ENCODE measurements around the gene THSD4.

Gene THSD4

DNA sequence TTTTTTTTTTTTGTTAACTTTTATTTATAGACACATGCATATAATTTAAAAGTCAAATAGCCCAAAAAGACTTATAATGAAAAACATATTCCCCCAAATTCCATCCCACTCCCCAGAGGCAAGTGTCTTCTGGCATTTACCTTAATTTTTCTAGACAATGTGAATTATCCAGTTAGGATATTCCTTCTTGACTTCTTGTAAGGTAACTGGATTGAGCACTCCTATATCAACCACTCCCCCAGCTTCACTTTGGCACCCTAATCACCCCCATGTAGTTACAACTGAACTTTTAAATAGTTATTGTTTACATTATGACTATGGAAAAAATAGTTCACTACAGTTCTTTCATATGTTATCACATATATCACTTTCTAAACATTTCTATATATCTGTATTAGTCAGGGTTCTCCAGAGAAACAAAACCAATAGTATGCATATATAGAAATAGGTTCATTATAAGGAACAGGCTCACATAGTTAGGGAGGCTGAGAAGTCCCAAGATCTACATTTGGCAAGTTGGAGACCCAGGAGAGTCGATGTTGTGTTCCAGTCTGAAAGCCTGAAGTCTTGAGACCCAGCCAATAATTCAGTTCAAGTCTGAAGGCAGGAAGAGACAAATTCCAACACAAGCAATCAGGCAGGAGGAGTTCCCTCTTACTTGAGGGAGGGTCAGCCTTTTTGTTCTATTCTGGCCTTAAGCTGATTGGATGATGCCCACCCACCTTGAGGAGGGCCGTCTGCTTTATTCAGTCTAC is 175.8 kb downstream of the THSD4 start:
- H3K9me2 ChIP-seq (ENCODE audit: low read depth, low read length) = no peaks in the 10 kb centered on the region
- H2AFZ ChIP-seq (ENCODE audit: low read length) = no peak overlapping the region
- no peaks in the 10 kb centered on the region for H4K20me1 ChIP-seq (ENCODE audit: insufficient read depth, low read length)
- H3K36me3 ChIP-seq (ENCODE audit: insufficient read depth, low read length) = no peaks in the 10 kb centered on the region
- H3K9ac ChIP-seq (ENCODE audit: low read length) = no peak overlapping the region
- H3K27ac ChIP-seq (ENCODE audit: low read depth, low read length, poor library complexity, severe bottlenecking) = no peak overlapping the region
- no peaks in the 10 kb centered on the region for H3K4me1 ChIP-seq (ENCODE audit: insufficient read depth, low read length, severe bottlenecking)
- H3K4me3 ChIP-seq (ENCODE audit: low read depth, low read length, poor library complexity, severe bottlenecking) = no peak overlapping the region
- no peaks in the 10 kb centered on the region for H3K9me3 ChIP-seq (ENCODE audit: low read length)
- no peaks in the 10 kb centered on the region for H3K79me2 ChIP-seq (ENCODE audit: insufficient read depth, low read length)
- TF ChIP-seq, protein P1, sequence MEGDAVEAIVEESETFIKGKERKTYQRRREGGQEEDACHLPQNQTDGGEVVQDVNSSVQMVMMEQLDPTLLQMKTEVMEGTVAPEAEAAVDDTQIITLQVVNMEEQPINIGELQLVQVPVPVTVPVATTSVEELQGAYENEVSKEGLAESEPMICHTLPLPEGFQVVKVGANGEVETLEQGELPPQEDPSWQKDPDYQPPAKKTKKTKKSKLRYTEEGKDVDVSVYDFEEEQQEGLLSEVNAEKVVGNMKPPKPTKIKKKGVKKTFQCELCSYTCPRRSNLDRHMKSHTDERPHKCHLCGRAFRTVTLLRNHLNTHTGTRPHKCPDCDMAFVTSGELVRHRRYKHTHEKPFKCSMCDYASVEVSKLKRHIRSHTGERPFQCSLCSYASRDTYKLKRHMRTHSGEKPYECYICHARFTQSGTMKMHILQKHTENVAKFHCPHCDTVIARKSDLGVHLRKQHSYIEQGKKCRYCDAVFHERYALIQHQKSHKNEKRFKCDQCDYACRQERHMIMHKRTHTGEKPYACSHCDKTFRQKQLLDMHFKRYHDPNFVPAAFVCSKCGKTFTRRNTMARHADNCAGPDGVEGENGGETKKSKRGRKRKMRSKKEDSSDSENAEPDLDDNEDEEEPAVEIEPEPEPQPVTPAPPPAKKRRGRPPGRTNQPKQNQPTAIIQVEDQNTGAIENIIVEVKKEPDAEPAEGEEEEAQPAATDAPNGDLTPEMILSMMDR (IDR thresholded peaks at IDR 0.05; ENCODE audit: low read length) = no peak
- no peak for TF ChIP-seq EZH2 (IDR thresholded peaks at IDR 0.05; ENCODE audit: borderline replicate concordance, low read length)
- H3K4me2 ChIP-seq (ENCODE audit: low read length) = no peak overlapping the region
- H3K27me3 ChIP-seq (ENCODE audit: insufficient read depth, low read length) = no peaks in the 10 kb centered on the region
- H3F3A ChIP-seq (ENCODE audit: insufficient read depth, low read length) = no peaks in the 10 kb centered on the region

DNA sequence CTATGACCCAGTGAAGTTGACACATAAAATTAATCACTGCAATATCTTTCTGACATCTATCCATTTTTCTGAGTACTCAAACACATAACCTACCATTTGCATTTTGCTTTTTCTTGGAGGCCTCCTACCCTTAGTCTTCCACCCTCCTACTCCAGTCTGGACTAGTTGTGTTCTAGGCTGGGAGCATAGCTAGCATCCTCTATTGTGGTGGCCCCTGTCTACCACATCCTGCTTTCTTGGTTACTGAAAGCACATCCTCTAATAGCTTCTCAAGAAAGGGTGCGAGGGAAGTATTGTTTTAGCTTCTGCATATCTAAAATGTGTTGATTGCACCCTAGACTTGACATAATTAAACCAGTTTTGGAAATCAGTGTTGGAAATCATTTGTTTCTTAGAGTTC is 176.5 kb downstream of the THSD4 start:
- no peaks in the 10 kb centered on the region for H3K27me3 ChIP-seq (ENCODE audit: insufficient read depth, low read length)
- TF ChIP-seq, protein P1 (IDR thresholded peaks at IDR 0.05; ENCODE audit: low read length) = no peak
- TF ChIP-seq EZH2 (IDR thresholded peaks at IDR 0.05; ENCODE audit: borderline replicate concordance, low read length) = no peak
- H4K20me1 ChIP-seq (ENCODE audit: insufficient read depth, low read length) = no peaks in the 10 kb centered on the region
- no peak overlapping the region for H3K4me3 ChIP-seq (ENCODE audit: low read depth, low read length, poor library complexity, severe bottlenecking)
- H3K4me2 ChIP-seq (ENCODE audit: low read length) = no peak overlapping the region
- no peaks in the 10 kb centered on the region for H3F3A ChIP-seq (ENCODE audit: insufficient read depth, low read length)
- no peaks in the 10 kb centered on the region for H3K9me3 ChIP-seq (ENCODE audit: low read length)
- H3K9ac ChIP-seq (ENCODE audit: low read length) = no peak overlapping the region
- H3K9me2 ChIP-seq (ENCODE audit: low read depth, low read length) = no peaks in the 10 kb centered on the region
- H3K4me1 ChIP-seq (ENCODE audit: insufficient read depth, low read length, severe bottlenecking) = no peaks in the 10 kb centered on the region
- H3K36me3 ChIP-seq (ENCODE audit: insufficient read depth, low read length) = no peaks in the 10 kb centered on the region
- no peak overlapping the region for H3K27ac ChIP-seq (ENCODE audit: low read depth, low read length, poor library complexity, severe bottlenecking)
- H3K79me2 ChIP-seq (ENCODE audit: insufficient read depth, low read length) = no peaks in the 10 kb centered on the region
- H2AFZ ChIP-seq (ENCODE audit: low read length) = no peak overlapping the region

DNA sequence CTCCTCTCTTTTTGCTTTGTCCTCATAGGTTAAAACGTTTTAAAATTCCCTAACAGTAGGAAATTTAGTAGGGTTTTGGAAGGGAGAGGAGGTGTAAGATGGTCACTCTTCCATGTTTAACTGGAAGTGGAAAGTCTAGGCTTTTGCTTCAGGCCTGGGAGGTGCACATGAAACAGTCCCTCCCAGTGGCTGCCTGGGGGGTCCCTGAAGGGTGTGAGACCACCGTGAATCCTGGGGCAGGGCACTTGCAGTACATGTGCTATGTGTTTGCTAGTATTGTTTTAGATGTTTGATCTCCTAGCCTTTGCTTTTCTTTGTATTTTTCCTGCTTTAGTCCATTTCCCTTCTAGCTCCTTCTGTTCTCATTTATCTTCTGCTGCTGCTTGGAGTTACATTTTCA is 178.5 kb downstream of the THSD4 start:
- H3K79me2 ChIP-seq (ENCODE audit: insufficient read depth, low read length) = no peaks in the 10 kb centered on the region
- no peak overlapping the region for H3K9ac ChIP-seq (ENCODE audit: low read length)
- H3K9me3 ChIP-seq (ENCODE audit: low read length) = no peaks in the 10 kb centered on the region
- H3K27me3 ChIP-seq (ENCODE audit: insufficient read depth, low read length) = no peaks in the 10 kb centered on the region
- no peaks in the 10 kb centered on the region for H3K4me1 ChIP-seq (ENCODE audit: insufficient read depth, low read length, severe bottlenecking)
- no peak overlapping the region for H3K4me3 ChIP-seq (ENCODE audit: low read depth, low read length, poor library complexity, severe bottlenecking)
- TF ChIP-seq, protein P1 (IDR thresholded peaks at IDR 0.05; ENCODE audit: low read length) = no peak
- no peak for TF ChIP-seq EZH2 (IDR thresholded peaks at IDR 0.05; ENCODE audit: borderline replicate concordance, low read length)
- H3K9me2 ChIP-seq (ENCODE audit: low read depth, low read length) = no peaks in the 10 kb centered on the region
- H2AFZ ChIP-seq (ENCODE audit: low read length) = no peak overlapping the region
- no peaks in the 10 kb centered on the region for H3K36me3 ChIP-seq (ENCODE audit: insufficient read depth, low read length)
- no peaks in the 10 kb centered on the region for H3F3A ChIP-seq (ENCODE audit: insufficient read depth, low read length)
- H3K27ac ChIP-seq (ENCODE audit: low read depth, low read length, poor library complexity, severe bottlenecking) = no peak overlapping the region
- no peak overlapping the region for H3K4me2 ChIP-seq (ENCODE audit: low read length)
- no peaks in the 10 kb centered on the region for H4K20me1 ChIP-seq (ENCODE audit: insufficient read depth, low read length)
